Rectal smooth muscle tissue (tissue), 1 donor: ENCODE data around the gene APBB1.
A peak's percentile ranks its signal among the peaks of the same experiment; 100 is the strongest.

Experiments used
- H3K27ac ChIP-seq: one replicate; pipeline ENCODE4 v1.7.0; 2013; ENCODE audit warnings: low read depth, low read length, inconsistent platforms
- H3K27me3 ChIP-seq: one replicate; pipeline ENCODE4 v1.7.0; 2013; ENCODE audit warnings: low read length; ENCODE audit not compliant: control insufficient read depth, insufficient read depth
- H3K36me3 ChIP-seq: one replicate; pipeline ENCODE4 v1.7.0; 2013; ENCODE audit warnings: low read length; ENCODE audit not compliant: control insufficient read depth, insufficient read depth
- H3K4me1 ChIP-seq: one replicate; pipeline ENCODE4 v1.7.0; 2013; ENCODE audit warnings: low read length; ENCODE audit not compliant: control insufficient read depth, insufficient read depth
- H3K4me3 ChIP-seq: one replicate; pipeline ENCODE4 v1.7.0; 2013; ENCODE audit warnings: low read length
- H3K9ac ChIP-seq: one replicate; pipeline ENCODE4 v1.7.0; 2013; ENCODE audit warnings: low read length

The APBB1 gene

GRCh38 chr11:6377902-6378639, 40.8 kb downstream of the APBB1 start:
- no peak overlapping the region for H3K4me3 ChIP-seq

GRCh38 chr11:6371825-6372224, 47.1 kb downstream of the APBB1 start:
- Histone ChIP-seq H3K9ac (no peak overlapping the region), H3K36me3 (no peaks in the 10 kb centered on the region), H3K4me1 (no peaks in the 10 kb centered on the region), H3K27ac (no peak overlapping the region), H3K4me3 (no peak overlapping the region), H3K27me3 (no peaks in the 10 kb centered on the region)

More at GRCh38 chr11:6377902-6378639, 40.8 kb downstream of the APBB1 start:
- no peaks in the 10 kb centered on the region for H3K4me1 ChIP-seq
- H3K9ac ChIP-seq = no peak overlapping the region
- no peaks in the 10 kb centered on the region for H3K36me3 ChIP-seq
- no peak overlapping the region for H3K27ac ChIP-seq
- H3K27me3 ChIP-seq = no peaks in the 10 kb centered on the region

GRCh38 chr11:6365659-6366058, 53.2 kb downstream of the APBB1 start:
- no peak overlapping the region for H3K27ac ChIP-seq
- H3K27me3 ChIP-seq = no peaks in the 10 kb centered on the region
- no peak overlapping the region for H3K9ac ChIP-seq
- H3K4me1 ChIP-seq = no peaks in the 10 kb centered on the region
- no peaks in the 10 kb centered on the region for H3K36me3 ChIP-seq
- no peak overlapping the region for H3K4me3 ChIP-seq

- Histone ChIP-seq H3K27ac (no peak overlapping the region), H3K27me3 (no peaks in the 10 kb centered on the region), H3K36me3 (no peaks in the 10 kb centered on the region), H3K9ac (no peak overlapping the region), H3K4me1 (no peaks in the 10 kb centered on the region), H3K4me3 (no peak overlapping the region)
These were observed 55.8 kb downstream of the APBB1 start for GRCh38 chr11:6362873-6363678.

GRCh38 chr11:6362185-6362872, 56.6 kb downstream of the APBB1 start:
- Histone ChIP-seq H3K9ac (no peak overlapping the region), H3K27me3 (no peaks in the 10 kb centered on the region), H3K27ac (no peak overlapping the region), H3K4me1 (no peaks in the 10 kb centered on the region), H3K4me3 (no peak overlapping the region), H3K36me3 (no peaks in the 10 kb centered on the region)

- Histone ChIP-seq H3K4me3 (no peak overlapping the region), H3K36me3 (no peaks in the 10 kb centered on the region), H3K4me1 (peaks cover 4% of the 10 kb centered on the region), H3K27me3 (no peaks in the 10 kb centered on the region), H3K27ac (no peak overlapping the region), H3K9ac (no peak overlapping the region)
These were observed 58.7 kb downstream of the APBB1 start for GRCh38 chr11:6360183-6360582.

- peaks cover 4% of the 10 kb centered on the region for H3K4me1 ChIP-seq
- peak overlapping the region; percentile 43 for H3K27ac ChIP-seq
- H3K36me3 ChIP-seq = no peaks in the 10 kb centered on the region
- no peak overlapping the region for H3K4me3 ChIP-seq
- no peak overlapping the region for H3K9ac ChIP-seq
- H3K27me3 ChIP-seq = no peaks in the 10 kb centered on the region
These were observed 61.7 kb downstream of the APBB1 start for GRCh38 chr11:6357222-6357621.

- Histone ChIP-seq H3K4me1 (peaks cover 4% of the 10 kb centered on the region), H3K4me3 (no peak overlapping the region), H3K27me3 (no peaks in the 10 kb centered on the region), H3K36me3 (no peaks in the 10 kb centered on the region), H3K9ac (no peak overlapping the region), H3K27ac (peak overlapping the region; percentile 21)
These were observed 62.3 kb downstream of the APBB1 start for GRCh38 chr11:6356503-6357055.

- H3K36me3 ChIP-seq = no peaks in the 10 kb centered on the region
- H3K27ac ChIP-seq = no peak overlapping the region
- H3K4me3 ChIP-seq = no peak overlapping the region
- H3K9ac ChIP-seq = no peak overlapping the region
- H3K4me1 ChIP-seq = peaks cover 4% of the 10 kb centered on the region
- no peaks in the 10 kb centered on the region for H3K27me3 ChIP-seq
These were observed 64.0 kb downstream of the APBB1 start for GRCh38 chr11:6354651-6355485.

- H3K27me3 ChIP-seq = no peaks in the 10 kb centered on the region
- H3K27ac ChIP-seq = no peak overlapping the region
- H3K4me3 ChIP-seq = no peak overlapping the region
- no peaks in the 10 kb centered on the region for H3K36me3 ChIP-seq
- H3K9ac ChIP-seq = no peak overlapping the region
- H3K4me1 ChIP-seq = peaks cover 4% of the 10 kb centered on the region
These were observed 65.4 kb downstream of the APBB1 start for GRCh38 chr11:6353367-6353987.

- Histone ChIP-seq H3K27ac (no peak overlapping the region), H3K36me3 (no peaks in the 10 kb centered on the region), H3K27me3 (no peaks in the 10 kb centered on the region), H3K4me3 (no peak overlapping the region), H3K4me1 (peaks cover 4% of the 10 kb centered on the region), H3K9ac (no peak overlapping the region)
These were observed 67.0 kb downstream of the APBB1 start for GRCh38 chr11:6351782-6352382.
